NCI-H146 (cell line): Measurements from ENCODE around the gene SYNJ2.
A peak's percentile ranks its signal among the peaks of the same experiment; 100 is the strongest.

ENCODE experiments used
- DNase-seq: peaks from one replicate; lab custom pipeline; 2025; lab: John Stamatoyannopoulos, UW

The SYNJ2 gene

GRCh38 chr6:158026901-158027589, 45.4 kb downstream of the SYNJ2 start:
- no peak for DNase-seq

- DNase-seq, result no peak
Observed at GRCh38 chr6:158027590-158028285, 46.1 kb downstream of the SYNJ2 start.

GRCh38 chr6:158028421-158028820, 46.8 kb downstream of the SYNJ2 start:
- DNase-seq, result no peak

GRCh38 chr6:158028876-158029275, 47.2 kb downstream of the SYNJ2 start:
- no peak for DNase-seq

- DNase-seq, result no peak
Observed at GRCh38 chr6:158029668-158030230, 48.1 kb downstream of the SYNJ2 start.

GRCh38 chr6:158030380-158031300, 49.0 kb downstream of the SYNJ2 start:
- no peak for DNase-seq

- DNase-seq, result peak; percentile 52
Observed at GRCh38 chr6:158031381-158032353, 50.0 kb downstream of the SYNJ2 start.

- no peak for DNase-seq
Observed at GRCh38 chr6:158032354-158032733, 50.7 kb downstream of the SYNJ2 start.

- DNase-seq, result no peak
Observed at GRCh38 chr6:158033077-158033750, 51.6 kb downstream of the SYNJ2 start.

- DNase-seq, result no peak
Observed at GRCh38 chr6:158033751-158034702, 52.4 kb downstream of the SYNJ2 start.

GRCh38 chr6:158036261-158036660, 54.6 kb downstream of the SYNJ2 start:
- DNase-seq, result no peak

- DNase-seq, result no peak
Observed at GRCh38 chr6:158037021-158037420, 55.4 kb downstream of the SYNJ2 start.

GRCh38 chr6:158037771-158038170, 56.1 kb downstream of the SYNJ2 start:
- DNase-seq, result no peak

GRCh38 chr6:158038291-158039177, 56.9 kb downstream of the SYNJ2 start:
- DNase-seq, result no peak

- DNase-seq, result no peak
Observed at GRCh38 chr6:158039178-158039557, 57.5 kb downstream of the SYNJ2 start.

GRCh38 chr6:158039571-158040050, 57.9 kb downstream of the SYNJ2 start:
- peak; percentile 34 for DNase-seq

GRCh38 chr6:158040051-158040803, 58.6 kb downstream of the SYNJ2 start:
- peak; percentile 86 for DNase-seq
